Peyer's patch (tissue), 4 donors: Measurements from ENCODE around the gene ZNF25.

Experiments used
- POLR2A ChIP-seq, 2 donors: fragments of 450-650 bp; IDR thresholded peaks; one replicate each; pipeline ENCODE4 v1.5.1; 2017; ENCODE audit warnings: antibody characterized with exemption in 2 of 2, mild to moderate bottlenecking in 2 of 2, moderate library complexity in 2 of 2
- TF ChIP-seq, protein P1 (sequence below), 6 experiments: fragments of 450-650 bp in 4 of 6; fragments of 200-600 bp in 2 of 6; sonication (generic) in 1 of 6; IDR thresholded peaks; one replicate each; pipeline ENCODE4 v1.5.1; 2017 to 2019; ENCODE audit warnings: antibody characterized with exemption in 6 of 6, mild to moderate bottlenecking in 3 of 6, moderate library complexity in 1 of 6

DNA sequence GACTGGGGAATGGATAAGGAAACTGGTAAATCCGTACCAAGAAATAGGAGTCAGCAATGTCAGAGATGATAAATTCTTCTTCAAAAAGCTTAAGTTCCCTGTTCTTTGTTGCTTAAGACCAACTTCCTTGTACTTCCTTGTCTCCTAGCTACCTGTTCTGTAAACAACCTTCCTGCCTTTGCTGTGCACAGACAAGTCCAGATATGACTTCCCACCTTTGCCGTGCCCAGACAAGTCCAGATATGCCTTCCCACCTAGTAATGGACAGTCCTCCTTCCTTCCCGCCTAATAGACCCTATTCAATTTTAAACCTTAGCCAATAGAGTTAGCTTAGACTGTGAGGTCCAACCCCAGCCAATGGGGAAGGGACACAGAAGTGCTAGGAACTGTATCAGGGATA lies 31.5 kb upstream of the ZNF25 start:
- no peak for TF ChIP-seq POLR2A (IDR thresholded peaks at IDR 0.05)
- TF ChIP-seq, protein P1, sequence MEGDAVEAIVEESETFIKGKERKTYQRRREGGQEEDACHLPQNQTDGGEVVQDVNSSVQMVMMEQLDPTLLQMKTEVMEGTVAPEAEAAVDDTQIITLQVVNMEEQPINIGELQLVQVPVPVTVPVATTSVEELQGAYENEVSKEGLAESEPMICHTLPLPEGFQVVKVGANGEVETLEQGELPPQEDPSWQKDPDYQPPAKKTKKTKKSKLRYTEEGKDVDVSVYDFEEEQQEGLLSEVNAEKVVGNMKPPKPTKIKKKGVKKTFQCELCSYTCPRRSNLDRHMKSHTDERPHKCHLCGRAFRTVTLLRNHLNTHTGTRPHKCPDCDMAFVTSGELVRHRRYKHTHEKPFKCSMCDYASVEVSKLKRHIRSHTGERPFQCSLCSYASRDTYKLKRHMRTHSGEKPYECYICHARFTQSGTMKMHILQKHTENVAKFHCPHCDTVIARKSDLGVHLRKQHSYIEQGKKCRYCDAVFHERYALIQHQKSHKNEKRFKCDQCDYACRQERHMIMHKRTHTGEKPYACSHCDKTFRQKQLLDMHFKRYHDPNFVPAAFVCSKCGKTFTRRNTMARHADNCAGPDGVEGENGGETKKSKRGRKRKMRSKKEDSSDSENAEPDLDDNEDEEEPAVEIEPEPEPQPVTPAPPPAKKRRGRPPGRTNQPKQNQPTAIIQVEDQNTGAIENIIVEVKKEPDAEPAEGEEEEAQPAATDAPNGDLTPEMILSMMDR (IDR thresholded peaks at IDR 0.05), result no peak
